Naive thymus-derived CD8-positive, alpha-beta T cell (primary cell): ENCODE measurements around the gene MIDN. TPM values are rescaled to one million over a fixed set of nuclear protein-coding genes. Genes with fewer than 3 reads are reported as not detected.

ENCODE experiments used
- ATAC-seq, 2 donors: fragments of 150-1000 bp; cut with Tn5 transposase in 1 of 2; sonication (Bioruptor Pico), chemical (Tn5 transposase) in 1 of 2; 1 replicate in 1 of 2; 2 replicates in 1 of 2; pipeline ENCODE4 v1.10.0; 2021; ENCODE audit warnings: mild to moderate bottlenecking in 2 of 2, moderate library complexity in 2 of 2
- POLR2A ChIA-PET: fragments of 350-600 bp; sonication (Branson Sonifier 250); formaldehyde crosslinking; loops from one replicate; lab custom pipeline; 2021; ENCODE audit warnings: antibody characterized with exemption; lab: Charles Lee
- DNase-seq, 10 donors: peaks; one replicate each; pipeline versions ENCODE4 v3.0.0 to v3.0.0-alpha.2; 2020 to 2022
- H3K27ac Mint-ChIP-seq, 10 donors: one replicate each; pipeline ENCODE4 v1.8.0; 2020 to 2022; ENCODE audit warnings: mild to moderate bottlenecking in 10 of 10, mixed read lengths in 10 of 10, moderate library complexity in 4 of 10, inconsistent platforms in 1 of 10
- H3K27me3 Mint-ChIP-seq, 5 donors: one replicate each; pipeline ENCODE4 v1.8.0; 2021 to 2022; ENCODE audit warnings: mixed read lengths in 5 of 5
- H3K36me3 Mint-ChIP-seq, 3 donors: one replicate each; pipeline ENCODE4 v1.8.0; 2020 to 2022; ENCODE audit warnings: mixed read lengths in 3 of 3, mild to moderate bottlenecking in 2 of 3, inconsistent platforms in 1 of 3
- H3K4me1 Mint-ChIP-seq, 4 donors: one replicate each; pipeline ENCODE4 v1.8.0; 2021 to 2022; ENCODE audit warnings: mixed read lengths in 4 of 4
- H3K4me3 Mint-ChIP-seq, 10 donors: one replicate each; pipeline ENCODE4 v1.8.0; 2020 to 2022; ENCODE audit warnings: mild to moderate bottlenecking in 10 of 10, mixed read lengths in 10 of 10, moderate library complexity in 6 of 10, inconsistent platforms in 1 of 10
- H3K9me3 Mint-ChIP-seq, 9 donors: one replicate each; pipeline ENCODE4 v1.8.0; 2020 to 2022; ENCODE audit warnings: mixed read lengths in 9 of 9, mild to moderate bottlenecking in 3 of 9, inconsistent platforms in 1 of 9, moderate library complexity in 1 of 9
- polyA plus RNA-seq, 3 donors: library from polyadenylated mRNA; unstranded; fragments of 300-500 nt; fragmentation: Illumina TruSeq; gene quantifications; one replicate each; pipeline ENCODE4 v1.2.3, GENCODE V29; 2021
- total RNA-seq, 8 experiments: library from RNA in 2 of 8; stranded (reverse) in 2 of 8; gene quantifications; one replicate each; pipeline ENCODE4 v1.2.3 and lab custom pipeline; 2021 to 2026

The MIDN gene
- total and polyA plus RNA-seq, 5 experiments from 2014 or later: 1.1 to 35.4 (median 8.2) TPM

GRCh38 chr19:1266129-1266915 lies 17.9 kb downstream of the MIDN start:
- peak; percentile 24 for ATAC-seq
- H3K9me3 Mint-ChIP-seq: no peaks in the 10 kb centered on the region
- peak; percentile 70 to 88 (median 76) for DNase-seq
- H3K27ac Mint-ChIP-seq: peak overlapping the region in 9 of 10 donors; percentile 13 to 92 (median 68)
- H3K36me3 Mint-ChIP-seq: peaks cover 0 to 15% (median 3%) of the 10 kb centered on the region in 3 donors
- H3K4me1 Mint-ChIP-seq: peaks cover 37 to 76% (median 69%) of the 10 kb centered on the region in 4 donors
- H3K4me3 Mint-ChIP-seq: peak overlapping the region; percentile 45 to 93 (median 58)
- no peaks in the 10 kb centered on the region for H3K27me3 Mint-ChIP-seq
- POLR2A ChIA-PET: interaction anchor here (0.6 to 12.2 kb wide), 10 partner anchors 9 to 819 kb away, joined by 3 to 594 read pairs (median 5); partner anchors contain the start of genes ARHGAP45, ATP5F1D, CBARP and FAM174C

GRCh38 chr19:1266916-1267476 lies 18.6 kb downstream of the MIDN start:
- H3K4me1 Mint-ChIP-seq: peaks cover 35 to 76% (median 69%) of the 10 kb centered on the region in 4 donors
- POLR2A ChIA-PET: interaction anchor here (0.6 to 12.2 kb wide), 8 partner anchors 9 to 818 kb away, joined by 3 to 594 read pairs (median 4); partner anchors contain the start of genes ARHGAP45, ATP5F1D, CBARP and FAM174C
- no peaks in the 10 kb centered on the region for H3K9me3 Mint-ChIP-seq
- no peaks in the 10 kb centered on the region for H3K27me3 Mint-ChIP-seq
- peak; percentile 10 to 11 for ATAC-seq
- peak overlapping the region in 8 of 10 donors; percentile 39 to 96 (median 73) for H3K27ac Mint-ChIP-seq
- H3K4me3 Mint-ChIP-seq: peak overlapping the region; percentile 24 to 93 (median 60)
- DNase-seq: peak in 8 of 10 donors; percentile 48 to 84 (median 71)
- peaks cover 0 to 21% (median 3%) of the 10 kb centered on the region in 3 donors for H3K36me3 Mint-ChIP-seq

- Mint-ChIP-seq H3K36me3 (peaks cover 0 to 28% (median 3%) of the 10 kb centered on the region in 3 donors), H3K4me1 (peaks cover 35 to 77% (median 72%) of the 10 kb centered on the region in 4 donors), H3K9me3 (no peaks in the 10 kb centered on the region), H3K4me3 (peak overlapping the region; percentile 24 to 93 (median 63)), H3K27me3 (no peaks in the 10 kb centered on the region), H3K27ac (peak overlapping the region in 9 of 10 donors; percentile 39 to 96 (median 69))
- DNase-seq (peak in 2 of 10 donors; percentile 41 to 47), ATAC-seq (no peak)
- POLR2A ChIA-PET: interaction anchor here (0.7 to 12.2 kb wide), 6 partner anchors 8 to 192 kb away, joined by 3 to 594 read pairs (median 14); partner anchors contain the start of genes ATP5F1D, CBARP, FAM174C and GPX4
Measured at GRCh38 chr19:1267477-1268225, 19.3 kb downstream of the MIDN start.

- POLR2A ChIA-PET: interaction anchor here (0.6 to 12.2 kb wide), 84 partner anchors 10 to 1775 kb away, joined by 3 to 594 read pairs (median 4); partner anchors contain the start of genes ABCA7, ABHD17A, ARHGAP45 and ATP5F1D
- no peak for ATAC-seq
- peak in 1 of 10 donors; percentile 62 for DNase-seq
- H3K4me3 Mint-ChIP-seq: peak overlapping the region; percentile 72 to 93 (median 82)
- no peaks in the 10 kb centered on the region for H3K27me3 Mint-ChIP-seq
- H3K36me3 Mint-ChIP-seq: peaks cover 0 to 35% (median 8%) of the 10 kb centered on the region in 3 donors
- peak overlapping the region; percentile 81 to 97 (median 94) for H3K27ac Mint-ChIP-seq
- H3K4me1 Mint-ChIP-seq: peaks cover 36 to 77% (median 71%) of the 10 kb centered on the region in 4 donors
- H3K9me3 Mint-ChIP-seq: no peaks in the 10 kb centered on the region
Measured at GRCh38 chr19:1268226-1269064, 20.1 kb downstream of the MIDN start.

- POLR2A ChIA-PET: interaction anchor here (0.6 to 12.2 kb wide), 91 partner anchors 10 to 1774 kb away, joined by 3 to 594 read pairs (median 4); partner anchors contain the start of genes ABCA7, ABHD17A, ARHGAP45 and ATP5F1D
- peak within 1 kb of the TSS; percentile 83 to 97 (median 94) for H3K27ac Mint-ChIP-seq
Measured at GRCh38 chr19:1269065-1269477, 20.7 kb downstream of the MIDN start, which contains the start of gene CIRBP. TSS of gene CIRBP (plus strand) at chr19:1269332. CDS start at chr19:1270934, 1,602 bp downstream.

GRCh38 chr19:1269478-1270212 lies 21.3 kb downstream of the MIDN start:
- ATAC-seq: peak; percentile 44 to 59
- POLR2A ChIA-PET: interaction anchor here (0.6 to 12.2 kb wide), 73 partner anchors 9 to 1773 kb away, joined by 3 to 594 read pairs (median 5); partner anchors contain the start of genes ABCA7, ABHD17A, ARHGAP45 and ATP5F1D
- H3K27me3 Mint-ChIP-seq: no peaks in the 10 kb centered on the region
- peaks cover 0 to 42% (median 15%) of the 10 kb centered on the region in 3 donors for H3K36me3 Mint-ChIP-seq
- H3K4me3 Mint-ChIP-seq: peak overlapping the region; percentile 82 to 93 (median 89)
- peaks cover 40 to 81% (median 78%) of the 10 kb centered on the region in 4 donors for H3K4me1 Mint-ChIP-seq
- DNase-seq: peak; percentile 77 to 93 (median 88)
- H3K9me3 Mint-ChIP-seq: no peaks in the 10 kb centered on the region
- peak overlapping the region; percentile 83 to 96 (median 93) for H3K27ac Mint-ChIP-seq

More at GRCh38 chr19:1269065-1269477, 20.7 kb downstream of the MIDN start, which contains the start of gene CIRBP:
- no peaks in the 10 kb centered on the region for H3K9me3 Mint-ChIP-seq
- peaks cover 40 to 82% (median 77%) of the 10 kb centered on the region in 4 donors for H3K4me1 Mint-ChIP-seq
- H3K4me3 Mint-ChIP-seq: peak within 1 kb of the TSS; percentile 82 to 93 (median 89)
- DNase-seq (peak; percentile 97 to 100 (median 99)), ATAC-seq (peak; percentile 76 to 84)
- no peaks in the 10 kb centered on the region for H3K27me3 Mint-ChIP-seq
- peaks cover 0 to 41% (median 13%) of the 10 kb centered on the region in 3 donors for H3K36me3 Mint-ChIP-seq

- H3K27ac Mint-ChIP-seq: peak overlapping the region; percentile 83 to 95 (median 93)
- no peaks in the 10 kb centered on the region for H3K9me3 Mint-ChIP-seq
- DNase-seq: peak in 1 of 10 donors; percentile 34
- no peak for ATAC-seq
- H3K27me3 Mint-ChIP-seq: no peaks in the 10 kb centered on the region
- H3K4me3 Mint-ChIP-seq: peak overlapping the region; percentile 82 to 93 (median 89)
- peaks cover 38 to 74% (median 71%) of the 10 kb centered on the region in 4 donors for H3K4me1 Mint-ChIP-seq
- peaks cover 0 to 45% (median 15%) of the 10 kb centered on the region in 3 donors for H3K36me3 Mint-ChIP-seq
- POLR2A ChIA-PET: interaction anchor here (1.1 to 12.2 kb wide), 11 partner anchors 15 to 407 kb away, joined by 3 to 594 read pairs (median 11); partner anchors contain the start of genes ATP5F1D, CBARP, CNN2 and MIDN
Measured at GRCh38 chr19:1270213-1270853, 21.9 kb downstream of the MIDN start.

- Mint-ChIP-seq H3K4me1 (peaks cover 34 to 72% (median 67%) of the 10 kb centered on the region in 4 donors), H3K27me3 (no peaks in the 10 kb centered on the region), H3K27ac (peak overlapping the region; percentile 80 to 95 (median 93)), H3K4me3 (peak overlapping the region; percentile 82 to 93 (median 89)), H3K36me3 (peaks cover 0 to 45% (median 15%) of the 10 kb centered on the region in 3 donors), H3K9me3 (no peaks in the 10 kb centered on the region)
- no peak for DNase-seq
- POLR2A ChIA-PET: interaction anchor here (0.6 to 1.9 kb wide), 9 partner anchors 8 to 232 kb away, joined by 3 to 10 read pairs (median 3); partner anchors contain the start of genes GPX4 and NDUFS7
- no peak for ATAC-seq
Measured at GRCh38 chr19:1270854-1271527, 22.6 kb downstream of the MIDN start.
